K562 (cell line): ENCODE data around the gene NFXL1.

Experiments used
- CBX5 ChIP-seq: IDR thresholded peaks from 2 replicates; pipeline ENCODE4 v1.6.1; 2014; ENCODE audit warnings: low read depth, borderline replicate concordance
- EP300 ChIP-seq: IDR thresholded peaks from 2 replicates; pipeline ENCODE4 v1.6.1; 2012; ENCODE audit warnings: low read length, improper control_type of control experiment
- HLTF ChIP-seq: fragments of 450-650 bp; IDR thresholded peaks from 2 replicates; pipeline ENCODE4 v1.6.1; 2016
- NCOA4 ChIP-seq: fragments of 450-650 bp; IDR thresholded peaks from 2 replicates; pipeline ENCODE4 v1.6.1; 2018; ENCODE audit warnings: mild to moderate bottlenecking; ENCODE audit not compliant: partially characterized antibody
- SMAD1 ChIP-seq: fragments of 150-350 bp; IDR thresholded peaks from 2 replicates; pipeline ENCODE4 v1.6.1; 2014; ENCODE audit warnings: low read length, low read depth; ENCODE audit not compliant: partially characterized antibody
- SMARCE1 ChIP-seq: fragments of 450-650 bp; IDR thresholded peaks from 2 replicates; pipeline ENCODE4 v1.7.1; 2016; ENCODE audit warnings: mild to moderate bottlenecking
- TAF1 ChIP-seq: IDR thresholded peaks from 2 replicates; pipeline ENCODE4 v1.6.1; 2011; ENCODE audit warnings: mild to moderate bottlenecking, low read length, moderate library complexity; ENCODE audit not compliant: insufficient read depth, control insufficient read depth, severe bottlenecking; ENCODE audit errors: extremely low read depth
- TRIM28 ChIP-seq: fragments of 450-650 bp; IDR thresholded peaks from 2 replicates; pipeline ENCODE4 v1.6.1; 2017
- TF ChIP-seq, protein P1 (sequence below): sonication (generic); formaldehyde crosslinking; IDR thresholded peaks from 2 replicates; pipeline ENCODE4 v1.8.1; 2023; ENCODE audit warnings: mild to moderate bottlenecking, missing genetic modification reagents
- TF ChIP-seq, protein P2 (sequence below), 2 experiments: fragments of 450-650 bp; conservative IDR thresholded peaks; 2 replicates each; pipeline ENCODE4 v1.6.1; 2017; ENCODE audit warnings: mild to moderate bottlenecking in 2 of 2, moderate library complexity in 2 of 2
- TF ChIP-seq, protein P3 (sequence below), 3 experiments: IDR thresholded peaks in 2 of 3; conservative IDR thresholded peaks in 1 of 3; 2 replicates each; pipeline ENCODE4 v1.5.1; 2011 to 2012; ENCODE audit warnings: low read length in 3 of 3, mild to moderate bottlenecking in 3 of 3, control low read depth in 2 of 3, improper control_type of control experiment in 1 of 3, inconsistent platforms in 1 of 3, low read depth in 1 of 3, mixed read lengths in 1 of 3, moderate library complexity in 1 of 3; ENCODE audit not compliant: insufficient read depth in 2 of 3
- TF ChIP-seq, protein P4 (sequence below), 2 experiments: IDR thresholded peaks; 2 replicates each; pipeline ENCODE4 v1.6.1; 2011; ENCODE audit warnings: borderline replicate concordance in 1 of 2, control low read depth in 1 of 2, low read depth in 1 of 2, low read length in 1 of 2, mild to moderate bottlenecking in 1 of 2, mixed read lengths in 1 of 2, moderate library complexity in 1 of 2; ENCODE audit not compliant: insufficient read depth in 1 of 2, insufficient read length in 1 of 2, poor library complexity in 1 of 2, severe bottlenecking in 1 of 2; ENCODE audit errors: extremely low read depth in 1 of 2
- TF ChIP-seq, protein P5 (sequence below): fragments of 250-450 bp; sonication (Bioruptor Pico); IDR thresholded peaks from 2 replicates; pipeline ENCODE4 v1.9.0; 2021; ENCODE audit warnings: mild to moderate bottlenecking

DNA sequence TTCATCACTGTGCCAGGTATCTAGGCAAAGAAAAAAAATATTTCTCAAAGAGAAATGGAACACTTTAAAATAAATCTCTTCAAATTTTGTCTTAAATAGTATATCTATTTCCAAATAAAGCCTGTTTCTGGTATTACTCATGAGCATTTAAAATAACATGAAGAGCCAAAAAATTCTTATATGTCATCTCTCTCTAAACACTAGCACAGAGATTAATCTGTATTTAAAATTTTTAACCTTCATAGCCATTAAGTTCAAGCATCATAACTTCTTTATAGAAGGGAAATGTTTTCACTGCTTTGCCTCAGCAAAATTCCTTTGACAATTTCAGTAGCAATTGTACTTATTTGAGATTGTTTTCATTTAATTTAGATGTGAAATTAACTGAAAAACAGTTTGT, 71.4 kb downstream of the NFXL1 start:
- TF ChIP-seq SMAD1 (no peak), NCOA4 (no peak), TAF1 (no peak), SMARCE1 (no peak), EP300 (no peak), HLTF (no peak), TRIM28 (no peak), CBX5 (no peak)
- TF ChIP-seq, protein P1, sequence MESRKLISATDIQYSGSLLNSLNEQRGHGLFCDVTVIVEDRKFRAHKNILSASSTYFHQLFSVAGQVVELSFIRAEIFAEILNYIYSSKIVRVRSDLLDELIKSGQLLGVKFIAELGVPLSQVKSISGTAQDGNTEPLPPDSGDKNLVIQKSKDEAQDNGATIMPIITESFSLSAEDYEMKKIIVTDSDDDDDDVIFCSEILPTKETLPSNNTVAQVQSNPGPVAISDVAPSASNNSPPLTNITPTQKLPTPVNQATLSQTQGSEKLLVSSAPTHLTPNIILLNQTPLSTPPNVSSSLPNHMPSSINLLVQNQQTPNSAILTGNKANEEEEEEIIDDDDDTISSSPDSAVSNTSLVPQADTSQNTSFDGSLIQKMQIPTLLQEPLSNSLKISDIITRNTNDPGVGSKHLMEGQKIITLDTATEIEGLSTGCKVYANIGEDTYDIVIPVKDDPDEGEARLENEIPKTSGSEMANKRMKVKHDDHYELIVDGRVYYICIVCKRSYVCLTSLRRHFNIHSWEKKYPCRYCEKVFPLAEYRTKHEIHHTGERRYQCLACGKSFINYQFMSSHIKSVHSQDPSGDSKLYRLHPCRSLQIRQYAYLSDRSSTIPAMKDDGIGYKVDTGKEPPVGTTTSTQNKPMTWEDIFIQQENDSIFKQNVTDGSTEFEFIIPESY (CRISPR knock-in tag), result no peak
- TF ChIP-seq, protein P2, sequence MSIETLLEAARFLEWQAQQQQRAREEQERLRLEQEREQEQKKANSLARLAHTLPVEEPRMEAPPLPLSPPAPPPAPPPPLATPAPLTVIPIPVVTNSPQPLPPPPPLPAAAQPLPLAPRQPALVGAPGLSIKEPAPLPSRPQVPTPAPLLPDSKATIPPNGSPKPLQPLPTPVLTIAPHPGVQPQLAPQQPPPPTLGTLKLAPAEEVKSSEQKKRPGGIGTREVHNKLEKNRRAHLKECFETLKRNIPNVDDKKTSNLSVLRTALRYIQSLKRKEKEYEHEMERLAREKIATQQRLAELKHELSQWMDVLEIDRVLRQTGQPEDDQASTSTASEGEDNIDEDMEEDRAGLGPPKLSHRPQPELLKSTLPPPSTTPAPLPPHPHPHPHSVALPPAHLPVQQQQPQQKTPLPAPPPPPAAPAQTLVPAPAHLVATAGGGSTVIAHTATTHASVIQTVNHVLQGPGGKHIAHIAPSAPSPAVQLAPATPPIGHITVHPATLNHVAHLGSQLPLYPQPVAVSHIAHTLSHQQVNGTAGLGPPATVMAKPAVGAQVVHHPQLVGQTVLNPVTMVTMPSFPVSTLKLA (conservative IDR thresholded peaks at IDR 0.05), result no peak
- TF ChIP-seq, protein P3, sequence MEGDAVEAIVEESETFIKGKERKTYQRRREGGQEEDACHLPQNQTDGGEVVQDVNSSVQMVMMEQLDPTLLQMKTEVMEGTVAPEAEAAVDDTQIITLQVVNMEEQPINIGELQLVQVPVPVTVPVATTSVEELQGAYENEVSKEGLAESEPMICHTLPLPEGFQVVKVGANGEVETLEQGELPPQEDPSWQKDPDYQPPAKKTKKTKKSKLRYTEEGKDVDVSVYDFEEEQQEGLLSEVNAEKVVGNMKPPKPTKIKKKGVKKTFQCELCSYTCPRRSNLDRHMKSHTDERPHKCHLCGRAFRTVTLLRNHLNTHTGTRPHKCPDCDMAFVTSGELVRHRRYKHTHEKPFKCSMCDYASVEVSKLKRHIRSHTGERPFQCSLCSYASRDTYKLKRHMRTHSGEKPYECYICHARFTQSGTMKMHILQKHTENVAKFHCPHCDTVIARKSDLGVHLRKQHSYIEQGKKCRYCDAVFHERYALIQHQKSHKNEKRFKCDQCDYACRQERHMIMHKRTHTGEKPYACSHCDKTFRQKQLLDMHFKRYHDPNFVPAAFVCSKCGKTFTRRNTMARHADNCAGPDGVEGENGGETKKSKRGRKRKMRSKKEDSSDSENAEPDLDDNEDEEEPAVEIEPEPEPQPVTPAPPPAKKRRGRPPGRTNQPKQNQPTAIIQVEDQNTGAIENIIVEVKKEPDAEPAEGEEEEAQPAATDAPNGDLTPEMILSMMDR (IDR thresholded peaks at IDR 0.05 in 2 of 3, conservative IDR thresholded peaks at IDR 0.05 in 1 of 3; ENCODE audit: insufficient read depth in 2 of 3, low read depth in 1 of 3, low read length in 3 of 3), result no peak
- TF ChIP-seq, protein P4, sequence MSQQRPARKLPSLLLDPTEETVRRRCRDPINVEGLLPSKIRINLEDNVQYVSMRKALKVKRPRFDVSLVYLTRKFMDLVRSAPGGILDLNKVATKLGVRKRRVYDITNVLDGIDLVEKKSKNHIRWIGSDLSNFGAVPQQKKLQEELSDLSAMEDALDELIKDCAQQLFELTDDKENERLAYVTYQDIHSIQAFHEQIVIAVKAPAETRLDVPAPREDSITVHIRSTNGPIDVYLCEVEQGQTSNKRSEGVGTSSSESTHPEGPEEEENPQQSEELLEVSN (IDR thresholded peaks at IDR 0.05; ENCODE audit: borderline replicate concordance in 1 of 2, extremely low read depth in 1 of 2, insufficient read depth in 1 of 2, insufficient read length in 1 of 2, low read depth in 1 of 2, low read length in 1 of 2, poor library complexity in 1 of 2, severe bottlenecking in 1 of 2), result no peak
- TF ChIP-seq, protein P5, sequence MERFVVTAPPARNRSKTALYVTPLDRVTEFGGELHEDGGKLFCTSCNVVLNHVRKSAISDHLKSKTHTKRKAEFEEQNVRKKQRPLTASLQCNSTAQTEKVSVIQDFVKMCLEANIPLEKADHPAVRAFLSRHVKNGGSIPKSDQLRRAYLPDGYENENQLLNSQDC (CRISPR knock-in tag), result no peak
